Natural killer cell treated with Interleukin-12 subunit alpha and Interleukin-12 subunit beta and Interleukin-15 and Interleukin-18, amount 100 ng/mL, for 72 hours (primary cell): Measurements from ENCODE around the gene COLEC11. TPM values are rescaled to one million over a fixed set of nuclear protein-coding genes. Genes with fewer than 3 reads are reported as not detected.

ENCODE experiments used
- ATAC-seq, 2 donors: fragments of 150-1000 bp; cut with Tn5 transposase in 1 of 2; sonication (Bioruptor Pico), chemical (Tn5 transposase) in 1 of 2; 2 replicates each; pipeline ENCODE4 v1.10.0; 2021
- DNase-seq: peaks from one replicate; pipeline ENCODE4 v3.0.0; 2022; ENCODE audit warnings: low spot score
- H3K27ac Mint-ChIP-seq, 2 donors: 1 replicate in 1 of 2; 2 replicates in 1 of 2; pipeline ENCODE4 v1.8.0; 2022; ENCODE audit warnings: mixed read lengths in 2 of 2, mild to moderate bottlenecking in 1 of 2, moderate library complexity in 1 of 2
- H3K27me3 Mint-ChIP-seq, 2 donors: 1 replicate in 1 of 2; 2 replicates in 1 of 2; pipeline ENCODE4 v1.8.0; 2022; ENCODE audit warnings: mixed read lengths in 2 of 2
- H3K36me3 Mint-ChIP-seq: one replicate; pipeline ENCODE4 v1.8.0; 2022; ENCODE audit warnings: mixed read lengths
- H3K4me1 Mint-ChIP-seq, 2 donors: 1 replicate in 1 of 2; 2 replicates in 1 of 2; pipeline ENCODE4 v1.8.0; 2022; ENCODE audit warnings: low read depth in 2 of 2, mixed read lengths in 2 of 2, mild to moderate bottlenecking in 1 of 2
- H3K4me3 Mint-ChIP-seq: one replicate; pipeline ENCODE4 v1.8.0; 2022; ENCODE audit warnings: mixed read lengths
- H3K9me3 Mint-ChIP-seq: 2 replicates; pipeline ENCODE4 v1.8.0; 2022; ENCODE audit warnings: mixed read lengths
- total RNA-seq, 2 donors: library from RNA; stranded (reverse); gene quantifications; one replicate each; pipeline ENCODE4 v1.2.3, GENCODE V29; 2022

Gene COLEC11
- total RNA-seq, 2 donors from 2014 or later = 0.48 TPM; not detected in 1

DNA sequence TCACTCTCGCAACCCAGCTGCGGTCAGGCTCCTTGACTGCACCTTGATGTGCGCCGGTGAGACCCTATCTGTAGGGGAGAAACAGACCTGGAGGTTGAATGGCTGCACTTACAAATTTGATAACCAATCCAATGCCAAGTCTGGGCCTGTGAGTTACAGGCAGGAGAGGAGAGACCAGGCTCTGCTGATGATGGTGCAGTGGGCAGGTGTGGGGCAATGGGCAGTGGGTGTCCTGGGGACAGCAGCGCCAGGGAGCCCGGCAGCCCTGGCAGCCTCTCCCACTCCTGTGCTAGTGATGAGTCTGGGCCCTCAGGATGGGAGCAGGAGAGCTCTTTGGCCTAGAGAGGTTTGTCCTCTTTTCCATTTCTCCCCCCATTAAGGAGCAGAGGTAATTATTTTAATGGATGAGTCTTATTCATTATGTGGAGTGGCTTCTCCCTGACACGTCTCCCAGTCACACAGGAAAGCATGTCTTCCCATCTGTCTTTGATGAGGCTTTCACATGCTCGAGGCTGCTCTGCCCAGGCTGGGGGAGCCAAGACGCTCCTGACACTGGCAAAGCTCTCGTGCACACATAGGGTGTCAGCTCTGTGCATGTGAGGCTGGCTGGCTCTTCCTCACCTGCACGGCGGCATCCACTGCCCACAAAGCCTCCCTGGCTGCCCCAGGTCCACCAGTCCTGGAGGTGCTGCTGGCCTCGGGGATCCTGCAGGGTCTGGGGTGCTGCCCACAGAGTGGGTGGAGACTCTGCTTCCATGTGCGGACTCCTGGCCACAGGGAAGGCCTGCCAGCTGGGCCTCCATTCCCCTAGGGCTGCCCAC lies 53.1 kb downstream of the COLEC11 start:
- no peak overlapping the region for H3K4me3 Mint-ChIP-seq
- ATAC-seq (no peak), DNase-seq (peak; percentile 39)
- no peaks in the 10 kb centered on the region for H3K9me3 Mint-ChIP-seq
- H3K4me1 Mint-ChIP-seq = peaks cover 13% of the 10 kb centered on the region in 2 donors
- H3K36me3 Mint-ChIP-seq = no peaks in the 10 kb centered on the region
- peaks cover 0 to 5% of the 10 kb centered on the region in 2 donors for H3K27me3 Mint-ChIP-seq
- no peak overlapping the region for H3K27ac Mint-ChIP-seq

DNA sequence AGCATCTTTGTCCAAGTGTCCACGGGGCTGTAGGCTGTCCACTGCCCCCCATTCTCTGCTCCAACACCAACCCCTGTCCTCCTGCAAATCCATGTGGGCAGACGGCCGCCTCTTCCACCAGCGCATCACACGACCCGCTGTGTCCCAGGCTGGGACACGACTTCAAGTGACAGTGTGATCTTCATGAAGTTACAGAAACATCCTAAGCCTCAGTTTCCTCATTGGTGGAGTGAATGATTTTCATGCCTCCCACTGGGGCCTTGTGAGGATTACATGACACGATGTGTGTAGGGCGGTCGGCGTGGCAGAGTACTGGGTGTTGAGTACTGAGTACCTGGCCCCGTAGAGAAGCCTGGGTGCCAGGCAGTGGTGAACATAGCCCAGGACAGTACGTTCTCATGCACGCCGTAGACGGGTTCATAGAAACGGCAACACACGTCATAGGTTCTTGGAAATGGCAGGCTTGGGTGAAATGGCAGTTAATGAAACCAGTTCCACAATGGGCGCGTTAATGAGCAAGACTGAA lies 53.8 kb downstream of the COLEC11 start:
- H3K4me3 Mint-ChIP-seq = no peak overlapping the region
- peaks cover 13% of the 10 kb centered on the region in 2 donors for H3K4me1 Mint-ChIP-seq
- peaks cover 0 to 5% of the 10 kb centered on the region in 2 donors for H3K27me3 Mint-ChIP-seq
- H3K9me3 Mint-ChIP-seq = no peaks in the 10 kb centered on the region
- DNase-seq (peak; percentile 18), ATAC-seq (no peak)
- H3K27ac Mint-ChIP-seq = no peak overlapping the region
- H3K36me3 Mint-ChIP-seq = no peaks in the 10 kb centered on the region

DNA sequence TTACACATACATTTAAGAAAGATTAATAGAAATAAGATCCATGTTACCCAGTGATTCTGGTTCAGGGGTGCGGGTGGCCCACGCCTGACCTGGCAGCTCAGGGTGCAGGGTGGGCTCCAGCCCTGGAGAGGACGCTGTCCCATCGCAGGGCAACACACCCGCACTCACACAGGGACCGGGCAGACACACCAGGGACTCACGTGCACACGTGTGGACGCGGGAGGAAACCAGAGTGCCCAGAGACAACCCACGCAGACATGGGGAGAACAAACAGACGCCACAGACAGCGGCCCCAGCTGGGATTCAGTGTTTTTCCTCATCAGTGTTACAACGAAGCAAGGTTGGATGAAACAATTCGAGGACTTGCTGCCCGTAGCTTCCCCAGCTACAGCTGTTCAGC lies 54.7 kb downstream of the COLEC11 start:
- no peak overlapping the region for H3K27ac Mint-ChIP-seq
- no peak overlapping the region for H3K4me3 Mint-ChIP-seq
- DNase-seq (peak; percentile 15), ATAC-seq (no peak)
- peaks cover 0 to 5% of the 10 kb centered on the region in 2 donors for H3K27me3 Mint-ChIP-seq
- no peaks in the 10 kb centered on the region for H3K36me3 Mint-ChIP-seq
- peaks cover 13% of the 10 kb centered on the region in 2 donors for H3K4me1 Mint-ChIP-seq
- no peaks in the 10 kb centered on the region for H3K9me3 Mint-ChIP-seq

DNA sequence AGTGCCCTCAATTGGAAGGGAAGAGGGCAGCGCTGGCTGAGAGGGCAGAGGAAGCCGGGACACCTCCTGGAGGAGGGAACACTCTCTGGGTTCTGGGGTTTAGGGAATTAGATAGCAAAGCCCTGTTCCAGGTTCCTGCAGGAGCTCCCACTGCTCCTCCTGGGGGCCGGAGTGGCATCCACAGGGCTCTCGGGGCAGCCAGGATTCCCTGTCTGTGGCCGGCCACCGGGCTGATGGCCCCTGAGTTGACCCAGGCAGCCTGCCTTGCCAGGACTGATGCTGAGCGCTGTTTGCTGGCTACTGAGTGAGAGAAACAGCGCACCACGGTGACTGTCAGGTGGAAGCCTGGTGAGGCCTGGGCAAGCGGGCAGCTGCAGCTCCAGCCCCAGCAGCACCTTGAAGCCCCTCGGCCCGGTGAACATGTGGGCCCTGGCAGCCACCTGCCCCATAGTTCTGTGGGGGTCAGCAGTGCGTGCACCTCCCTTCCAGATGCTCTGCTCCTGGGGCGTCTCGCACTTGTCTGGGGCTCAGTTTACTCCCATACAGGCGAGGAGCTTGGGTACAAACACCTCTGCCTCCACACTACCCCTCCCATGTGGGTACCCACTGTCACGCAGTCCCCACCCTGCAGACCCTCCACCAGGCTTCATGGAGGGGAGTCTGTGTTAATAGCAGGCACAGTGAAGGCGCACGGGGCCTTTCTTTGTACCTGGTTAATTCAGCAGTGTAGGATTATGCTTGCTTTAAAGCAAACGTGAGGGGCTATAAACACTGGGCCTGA lies 55.4 kb downstream of the COLEC11 start:
- peak overlapping the region; percentile 67 for H3K4me3 Mint-ChIP-seq

DNA sequence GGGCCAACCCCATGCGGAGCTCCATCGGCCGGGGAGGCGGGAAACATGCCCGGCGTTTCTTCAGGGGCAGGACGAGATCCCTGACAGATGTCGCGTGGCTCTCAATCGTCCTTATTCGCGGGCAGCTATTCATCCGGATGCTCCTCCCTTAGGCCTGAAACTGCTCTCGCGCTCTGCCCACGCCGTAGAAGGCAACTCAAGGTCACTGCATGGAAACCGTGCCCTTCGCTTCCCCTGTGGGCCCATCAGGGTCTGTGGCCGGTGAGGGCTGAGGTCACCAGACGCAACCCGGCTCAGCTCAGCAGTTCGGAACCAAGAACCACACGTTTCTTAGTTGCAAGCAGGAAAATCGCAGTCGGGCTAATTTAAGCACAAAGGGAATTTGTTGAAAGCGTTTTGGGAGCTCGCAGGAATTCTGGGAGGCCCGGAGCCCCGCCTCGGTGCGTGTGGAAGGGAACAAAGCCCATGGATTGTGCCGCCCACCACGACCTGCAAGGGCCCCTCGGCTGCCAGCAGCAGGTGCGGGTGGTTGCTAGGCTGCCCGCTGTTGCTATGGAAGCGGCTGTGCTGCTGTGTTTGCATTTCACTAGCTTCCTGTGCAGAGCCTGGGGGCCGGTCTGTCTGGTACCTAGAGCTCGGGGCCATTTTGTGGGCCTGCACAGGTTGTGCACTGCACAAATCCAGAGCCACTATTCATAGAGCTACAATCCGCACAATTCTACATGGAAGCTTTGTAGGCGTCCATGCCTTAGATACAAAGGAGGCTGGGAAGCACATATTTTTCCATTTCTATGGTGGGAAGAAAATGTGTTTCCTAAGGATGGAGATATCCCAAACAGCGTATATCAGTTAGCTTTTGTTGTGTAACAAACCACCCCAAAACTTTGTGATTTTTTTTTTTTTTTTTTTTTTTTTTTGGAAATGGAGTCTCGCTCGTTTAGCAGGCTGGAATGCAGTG lies 57.1 kb downstream of the COLEC11 start:
- Mint-ChIP-seq H3K9me3 (no peaks in the 10 kb centered on the region), H3K36me3 (no peaks in the 10 kb centered on the region), H3K27ac (peak overlapping the region in 1 of 2 donors; percentile 31), H3K4me1 (peaks cover 13% of the 10 kb centered on the region in 2 donors), H3K4me3 (peak overlapping the region; percentile 67), H3K27me3 (peaks cover 0 to 5% of the 10 kb centered on the region in 2 donors)
- DNase-seq (no peak), ATAC-seq (peak; percentile 65 to 67)

More for the DNA sequence above, 55.4 kb downstream of the COLEC11 start:
- Mint-ChIP-seq H3K4me1 (peaks cover 13% of the 10 kb centered on the region in 2 donors), H3K9me3 (no peaks in the 10 kb centered on the region), H3K27me3 (peaks cover 0 to 5% of the 10 kb centered on the region in 2 donors), H3K27ac (peak overlapping the region; percentile 31), H3K36me3 (no peaks in the 10 kb centered on the region)
- DNase-seq = peak; percentile 58
- no peak for ATAC-seq

DNA sequence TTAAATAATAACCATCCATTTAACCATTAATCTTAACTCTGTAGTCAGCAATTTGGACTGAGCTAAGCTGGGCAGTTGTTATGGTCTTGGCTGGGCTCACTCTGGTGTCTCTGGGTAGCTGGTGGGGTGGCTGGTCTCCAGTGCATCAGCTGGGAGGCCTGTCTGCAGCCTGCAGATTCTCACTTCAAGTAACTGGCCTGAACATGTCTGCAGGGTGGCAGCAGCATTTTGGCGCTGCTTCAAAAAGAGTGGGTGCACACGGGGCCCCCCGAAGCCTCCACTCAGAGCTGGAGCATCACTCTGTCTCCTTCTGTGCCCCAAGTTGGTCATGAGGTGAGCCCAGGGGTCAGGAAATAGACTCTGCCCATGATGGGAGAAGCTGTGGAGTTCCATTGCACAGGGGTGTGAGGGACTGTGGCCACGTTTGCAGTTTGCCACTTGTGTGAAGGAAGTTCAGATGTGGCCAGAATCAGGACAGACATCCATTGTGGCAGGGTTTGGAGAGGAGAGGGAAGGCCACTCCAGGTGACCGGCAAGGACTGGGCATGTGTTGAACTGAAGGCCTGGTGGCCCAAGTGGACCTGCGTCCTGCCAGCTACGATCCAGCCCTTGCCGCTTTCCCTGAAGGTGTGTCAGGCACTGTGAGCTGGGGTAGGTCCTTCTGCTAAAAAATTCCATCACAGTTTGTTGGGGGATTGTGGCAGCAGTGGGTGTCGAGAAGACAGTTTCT lies 58.1 kb downstream of the COLEC11 start:
- Mint-ChIP-seq H3K9me3 (no peaks in the 10 kb centered on the region), H3K27me3 (peaks cover 0 to 5% of the 10 kb centered on the region in 2 donors), H3K4me1 (peaks cover 13% of the 10 kb centered on the region in 2 donors), H3K27ac (no peak overlapping the region), H3K36me3 (no peaks in the 10 kb centered on the region), H3K4me3 (no peak overlapping the region)
- no peak for DNase-seq
- no peak for ATAC-seq

DNA sequence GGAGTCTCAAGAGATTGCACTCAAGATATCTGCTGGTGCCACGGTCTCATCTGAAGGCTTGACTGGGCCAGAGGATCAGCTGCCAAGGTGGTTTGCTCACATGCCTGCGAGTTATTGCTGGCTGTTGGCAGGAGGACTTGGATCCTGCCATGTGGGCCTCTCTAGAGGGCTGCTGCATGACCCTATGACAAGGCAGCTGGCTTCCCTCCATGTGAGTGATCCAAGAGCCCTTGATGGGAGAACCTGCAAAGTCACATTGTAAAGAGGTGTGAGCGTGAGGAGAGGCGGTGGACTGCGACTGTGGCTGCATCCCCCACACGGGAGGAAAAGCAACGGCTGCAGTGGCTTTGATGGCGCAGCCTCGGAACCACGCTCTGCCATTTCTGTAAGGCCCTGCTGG lies 59.1 kb downstream of the COLEC11 start:
- no peak for DNase-seq
- H3K27ac Mint-ChIP-seq = no peak overlapping the region
- H3K4me3 Mint-ChIP-seq = no peak overlapping the region
- no peaks in the 10 kb centered on the region for H3K9me3 Mint-ChIP-seq
- peaks cover 0 to 5% of the 10 kb centered on the region in 2 donors for H3K27me3 Mint-ChIP-seq
- no peaks in the 10 kb centered on the region for H3K36me3 Mint-ChIP-seq
- H3K4me1 Mint-ChIP-seq = peaks cover 13% of the 10 kb centered on the region in 2 donors
- ATAC-seq = no peak

DNA sequence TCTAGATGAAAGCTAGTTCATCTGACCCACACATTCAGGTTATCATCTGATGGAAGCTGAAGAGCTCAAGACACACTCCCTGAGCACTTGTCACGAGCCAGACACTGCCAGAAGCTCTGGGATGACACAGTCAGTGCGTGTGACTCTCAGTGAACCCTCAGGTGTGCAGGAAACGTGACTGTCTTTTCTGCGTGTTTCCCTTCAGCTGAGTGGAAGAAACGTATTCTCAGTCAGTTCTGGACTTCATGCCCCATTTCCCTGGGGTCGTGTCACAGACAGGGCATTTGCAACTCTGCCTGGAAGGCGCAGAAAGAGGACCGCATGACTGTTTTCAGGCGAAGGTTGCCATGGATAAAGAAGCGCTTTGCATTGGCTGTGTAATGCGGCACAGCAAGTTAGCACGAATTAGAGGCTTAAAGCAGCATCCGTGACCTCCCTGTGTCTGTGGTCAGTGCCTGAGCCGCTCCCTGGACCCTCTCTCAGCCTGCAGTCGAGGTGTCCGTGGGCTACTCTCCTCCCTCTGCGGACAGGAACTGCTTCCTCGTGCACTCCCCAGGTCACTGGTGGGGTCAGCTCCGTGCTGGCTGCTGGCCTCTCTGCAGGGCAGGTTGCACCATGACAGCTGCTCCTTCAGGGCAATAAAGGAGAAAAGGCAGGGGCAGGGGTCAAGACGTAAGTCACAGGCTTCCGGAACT lies 59.8 kb downstream of the COLEC11 start:
- H3K4me3 Mint-ChIP-seq = no peak overlapping the region
- peaks cover 0 to 5% of the 10 kb centered on the region in 2 donors for H3K27me3 Mint-ChIP-seq
- ATAC-seq (no peak), DNase-seq (no peak)
- peaks cover 13% of the 10 kb centered on the region in 2 donors for H3K4me1 Mint-ChIP-seq
- H3K9me3 Mint-ChIP-seq = no peaks in the 10 kb centered on the region
- H3K36me3 Mint-ChIP-seq = no peaks in the 10 kb centered on the region
- H3K27ac Mint-ChIP-seq = no peak overlapping the region

DNA sequence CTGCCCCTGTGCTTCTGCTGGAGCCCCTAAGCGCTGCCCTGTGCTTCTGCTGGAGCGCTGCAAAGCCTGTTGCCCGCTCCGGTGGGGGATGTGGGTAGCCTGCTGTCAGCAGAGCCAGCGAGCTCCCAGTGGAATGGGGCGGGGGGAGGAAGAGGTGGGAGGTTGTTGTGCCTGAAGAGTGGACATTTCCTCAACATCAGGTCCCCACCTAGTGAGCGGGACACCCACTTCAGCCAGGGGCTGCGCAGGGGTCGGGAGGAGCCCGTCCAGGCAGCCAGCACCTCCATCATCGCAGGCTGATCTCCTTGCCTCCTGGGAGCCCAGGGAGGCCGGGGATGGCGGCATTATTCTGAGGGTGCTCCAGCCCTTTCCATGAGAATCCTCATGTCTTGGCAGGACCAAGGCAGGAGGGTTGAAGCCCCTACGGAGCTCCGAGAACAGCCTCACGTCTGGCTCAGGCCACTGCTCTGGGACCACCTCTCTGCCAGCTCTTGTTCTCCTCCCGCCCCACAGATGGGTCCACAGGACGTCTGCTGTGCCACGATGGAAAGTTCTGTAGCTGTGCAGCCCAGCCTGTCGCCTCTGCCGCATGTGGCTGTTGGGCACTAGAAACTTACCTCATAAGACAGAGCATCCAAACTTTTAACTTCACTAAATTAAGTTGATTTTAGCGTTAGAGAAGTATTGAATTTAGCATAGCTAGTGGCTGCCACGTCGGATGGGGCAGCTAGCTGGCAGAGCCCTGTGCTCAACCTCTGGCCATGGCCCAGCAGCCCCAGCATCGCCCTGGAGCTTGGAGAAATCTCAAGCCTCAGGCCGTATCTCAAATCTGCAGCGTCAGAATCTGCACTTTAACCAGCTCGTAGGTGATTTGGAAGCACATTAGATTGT lies 61.2 kb downstream of the COLEC11 start:
- H3K27ac Mint-ChIP-seq = no peak overlapping the region
- peaks cover 8% of the 10 kb centered on the region in 2 donors for H3K4me1 Mint-ChIP-seq
- no peak for ATAC-seq
- H3K27me3 Mint-ChIP-seq = peaks cover 0 to 2% of the 10 kb centered on the region in 2 donors
- no peak for DNase-seq
- no peak overlapping the region for H3K4me3 Mint-ChIP-seq
- H3K36me3 Mint-ChIP-seq = no peaks in the 10 kb centered on the region
- no peaks in the 10 kb centered on the region for H3K9me3 Mint-ChIP-seq

DNA sequence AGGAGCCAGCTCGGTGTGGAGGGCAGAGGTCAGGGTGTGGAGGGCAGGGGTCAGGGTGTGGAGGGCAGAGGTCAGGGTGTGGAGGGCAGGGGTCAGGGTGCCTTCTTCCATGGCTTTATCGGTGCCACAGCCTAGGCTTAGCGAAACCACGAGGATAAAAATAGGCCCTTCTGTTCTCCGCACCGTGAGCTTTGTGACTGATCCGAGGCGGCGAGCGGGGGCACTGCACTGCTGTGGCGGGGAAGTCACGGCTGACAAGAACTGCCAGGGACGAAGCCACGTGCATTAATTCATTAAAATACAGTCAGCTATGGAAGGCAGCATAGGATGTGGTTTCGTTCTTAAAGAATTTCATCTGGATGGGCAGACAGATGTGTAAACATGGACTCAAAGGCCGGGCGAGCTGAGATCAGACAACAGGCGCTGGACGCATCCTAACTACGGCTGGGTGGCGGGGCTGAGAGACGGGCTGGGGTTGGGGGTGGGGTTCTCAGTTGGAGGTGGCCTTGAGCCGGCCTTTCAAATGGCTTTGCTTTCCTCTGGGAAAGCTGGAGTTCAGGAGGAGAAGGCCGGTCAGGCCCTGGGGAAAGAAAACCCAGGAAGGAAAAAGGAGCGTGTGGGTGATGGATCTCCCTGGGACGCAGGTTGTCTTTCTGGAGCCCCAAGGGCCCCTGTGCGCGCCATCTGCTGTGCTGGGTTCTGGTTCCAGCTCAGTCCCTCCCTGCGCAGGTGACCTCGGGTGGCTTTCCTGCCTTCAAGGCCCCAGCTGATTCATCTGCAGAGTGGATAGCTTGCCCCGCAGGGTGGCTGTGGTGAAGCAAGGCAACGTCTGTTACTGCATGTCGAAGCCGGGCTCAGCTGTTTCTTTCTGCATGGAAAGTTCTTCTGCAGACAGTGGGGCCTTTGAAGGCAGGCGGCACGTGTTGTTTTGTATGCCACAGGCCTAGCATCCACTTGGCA lies 62.1 kb downstream of the COLEC11 start:
- no peaks in the 10 kb centered on the region for H3K36me3 Mint-ChIP-seq

DNA sequence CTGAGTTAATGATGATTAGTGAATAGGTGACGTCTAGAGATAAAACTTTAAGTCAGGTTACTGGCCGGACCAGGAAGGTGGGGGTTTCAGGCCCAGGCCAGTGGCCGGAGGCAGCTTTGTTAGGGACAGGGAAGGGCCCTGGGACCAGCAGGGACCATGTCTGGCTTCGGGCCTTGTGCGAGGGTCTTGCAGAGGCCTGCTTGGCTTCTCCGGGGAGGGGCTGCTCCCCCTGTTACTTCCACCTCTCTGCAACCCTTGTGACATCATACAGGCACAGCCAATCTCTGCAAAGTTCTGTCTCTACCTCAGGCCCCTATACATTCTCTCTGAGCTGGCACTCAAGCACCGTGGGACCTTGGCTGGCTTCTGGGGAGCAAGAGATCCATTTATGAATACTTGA lies 63.0 kb downstream of the COLEC11 start, which contains the start of gene ALLC:
ALLC (plus strand) TSS at position 320 of the 400 bp plus-strand sequence. CDS start 12,958 bp downstream, outside the sequence.
- H3K4me3 Mint-ChIP-seq = no peak within 1 kb of the TSS
- no peaks in the 10 kb centered on the region for H3K4me1 Mint-ChIP-seq
- H3K27ac Mint-ChIP-seq = no peak within 1 kb of the TSS
- no peak for ATAC-seq
- no peaks in the 10 kb centered on the region for H3K9me3 Mint-ChIP-seq
- H3K36me3 Mint-ChIP-seq = no peaks in the 10 kb centered on the region
- peaks cover 0 to under 1% of the 10 kb centered on the region in 2 donors for H3K27me3 Mint-ChIP-seq
- DNase-seq = no peak

More for the DNA sequence above, 62.1 kb downstream of the COLEC11 start:
- H3K9me3 Mint-ChIP-seq = no peaks in the 10 kb centered on the region
- DNase-seq (no peak), ATAC-seq (no peak)
- H3K27me3 Mint-ChIP-seq = no peaks in the 10 kb centered on the region
- no peak overlapping the region for H3K27ac Mint-ChIP-seq
- H3K4me3 Mint-ChIP-seq = no peak overlapping the region
- no peaks in the 10 kb centered on the region for H3K4me1 Mint-ChIP-seq
